Effector CD4-positive, alpha-beta T cell (primary cell): Measurements from ENCODE around the gene SERPINI1.

Experiments
- DNase-seq: peaks from one replicate; pipeline ENCODE4 v3.0.0-alpha.2; 2020

Gene SERPINI1

GRCh38 chr3:167854846-167855245 lies 119.3 kb downstream of the SERPINI1 start:
- no peak for DNase-seq

- no peak for DNase-seq
Observed at GRCh38 chr3:167855306-167855705, 119.8 kb downstream of the SERPINI1 start.

GRCh38 chr3:167858865-167859264 lies 123.3 kb downstream of the SERPINI1 start:
- no peak for DNase-seq

GRCh38 chr3:167859610-167860009 lies 124.1 kb downstream of the SERPINI1 start:
- no peak for DNase-seq

GRCh38 chr3:167861649-167862048 lies 126.1 kb downstream of the SERPINI1 start:
- DNase-seq: no peak

- no peak for DNase-seq
Observed at GRCh38 chr3:167862104-167862730, 126.7 kb downstream of the SERPINI1 start.

- DNase-seq: no peak
Observed at GRCh38 chr3:167863811-167864551, 128.5 kb downstream of the SERPINI1 start.

- no peak for DNase-seq
Observed at GRCh38 chr3:167864552-167864874, 129.0 kb downstream of the SERPINI1 start.

- DNase-seq: no peak
Observed at GRCh38 chr3:167866331-167866730, 130.8 kb downstream of the SERPINI1 start.

GRCh38 chr3:167867981-167868380 lies 132.5 kb downstream of the SERPINI1 start:
- no peak for DNase-seq

GRCh38 chr3:167870181-167870580 lies 134.7 kb downstream of the SERPINI1 start:
- DNase-seq: no peak

GRCh38 chr3:167870759-167871158 lies 135.2 kb downstream of the SERPINI1 start:
- DNase-seq: no peak

GRCh38 chr3:167872032-167872431 lies 136.5 kb downstream of the SERPINI1 start:
- no peak for DNase-seq

- DNase-seq: no peak
Observed at GRCh38 chr3:167872941-167873340, 137.4 kb downstream of the SERPINI1 start.

GRCh38 chr3:167874671-167875372 lies 139.3 kb downstream of the SERPINI1 start:
- no peak for DNase-seq
